H9 (cell line): ENCODE data around the gene MAST4. TPM values are rescaled to one million over a fixed set of nuclear protein-coding genes. Genes with fewer than 3 reads are reported as not detected.

Experiments
- DNase-seq: peaks from one replicate; pipeline ENCODE4 v3.0.0-alpha.2; 2017
- H2AFZ ChIP-seq: one replicate; pipeline ENCODE4 v1.6.1; 2013; ENCODE audit warnings: mild to moderate bottlenecking, low read length, control low read depth, moderate library complexity
- H2AK5ac ChIP-seq: 2 replicates; pipeline ENCODE4 v1.6.1; 2013; ENCODE audit warnings: low read length, control low read depth, mixed read lengths; ENCODE audit not compliant: insufficient read length
- H2BK120ac ChIP-seq: one replicate; pipeline ENCODE4 v1.6.1; 2013; ENCODE audit warnings: low read depth, mild to moderate bottlenecking, low read length, control low read depth, inconsistent platforms; ENCODE audit not compliant: poor library complexity, severe bottlenecking
- H2BK12ac ChIP-seq: 2 replicates; pipeline ENCODE4 v1.6.1; 2013; ENCODE audit warnings: low read length, control low read depth, mixed read lengths, low read depth; ENCODE audit not compliant: insufficient read length
- H2BK15ac ChIP-seq: 2 replicates; pipeline ENCODE4 v1.6.1; 2013; ENCODE audit warnings: low read depth, low read length, control low read depth
- H2BK20ac ChIP-seq: one replicate; pipeline ENCODE4 v1.6.1; 2013; ENCODE audit warnings: low read depth, mild to moderate bottlenecking, low read length, control low read depth, inconsistent platforms; ENCODE audit not compliant: poor library complexity, severe bottlenecking
- H2BK5ac ChIP-seq: 2 replicates; pipeline ENCODE4 v1.6.1; 2013; ENCODE audit warnings: low read length, control low read depth, mixed read lengths; ENCODE audit not compliant: insufficient read length
- H3K14ac ChIP-seq: 2 replicates; pipeline ENCODE4 v1.6.1; 2013; ENCODE audit warnings: low read length, control low read depth; ENCODE audit not compliant: insufficient read depth
- H3K18ac ChIP-seq: 2 replicates; pipeline ENCODE4 v1.6.1; 2013; ENCODE audit warnings: low read depth, mild to moderate bottlenecking, mixed read lengths, low read length, control low read depth; ENCODE audit not compliant: insufficient read length
- H3K23ac ChIP-seq: 2 replicates; pipeline ENCODE4 v1.6.1; 2013; ENCODE audit warnings: low read length, control low read depth, mixed read lengths, low read depth; ENCODE audit not compliant: insufficient read length
- H3K23me2 ChIP-seq: 2 replicates; pipeline ENCODE4 v1.6.1; 2013; ENCODE audit warnings: low read depth, mild to moderate bottlenecking, mixed read lengths, low read length, control low read depth; ENCODE audit not compliant: insufficient read length, poor library complexity, severe bottlenecking
- H3K27ac ChIP-seq: 2 replicates; pipeline ENCODE4 v1.5.1; 2013; ENCODE audit warnings: low read length, control low read depth, mixed read lengths, low read depth; ENCODE audit not compliant: insufficient read length
- H3K27me3 ChIP-seq: 2 replicates; pipeline ENCODE4 v1.6.1; 2013; ENCODE audit warnings: low read length, control low read depth, inconsistent platforms; ENCODE audit not compliant: insufficient read depth
- H3K4ac ChIP-seq: 2 replicates; pipeline ENCODE4 v1.6.1; 2013; ENCODE audit warnings: low read depth, mild to moderate bottlenecking, control low read depth, inconsistent platforms, low read length, moderate library complexity
- H3K4me1 ChIP-seq: 2 replicates; pipeline ENCODE4 v1.6.1; 2013; ENCODE audit warnings: low read length, control low read depth, inconsistent platforms; ENCODE audit not compliant: insufficient read depth
- H3K4me2 ChIP-seq: 2 replicates; pipeline ENCODE4 v1.6.1; 2013; ENCODE audit warnings: low read length, control low read depth, mixed read lengths; ENCODE audit not compliant: insufficient read length, insufficient read depth
- H3K56ac ChIP-seq: 2 replicates; pipeline ENCODE4 v1.6.1; 2013; ENCODE audit warnings: low read depth, mild to moderate bottlenecking, mixed read lengths, low read length, control low read depth; ENCODE audit not compliant: insufficient read length
- H3K79me1 ChIP-seq: 2 replicates; pipeline ENCODE4 v1.6.1; 2013; ENCODE audit warnings: low read depth, mild to moderate bottlenecking, moderate library complexity, low read length, control low read depth, inconsistent platforms; ENCODE audit not compliant: insufficient read depth, poor library complexity, severe bottlenecking
- H3K79me2 ChIP-seq: 2 replicates; pipeline ENCODE4 v1.6.1; 2013; ENCODE audit warnings: low read length, control low read depth, inconsistent platforms; ENCODE audit not compliant: insufficient read depth
- H3K9ac ChIP-seq: 2 replicates; pipeline ENCODE4 v1.6.1; 2013; ENCODE audit warnings: low read length, control low read depth, mixed read lengths; ENCODE audit not compliant: insufficient read length; ENCODE audit errors: extremely low read depth
- H3K9me3 ChIP-seq: one replicate; pipeline ENCODE4 v1.6.1; 2013; ENCODE audit warnings: low read depth, low read length, inconsistent platforms; ENCODE audit not compliant: control insufficient read depth
- H3T11ph ChIP-seq: one replicate; pipeline ENCODE4 v1.6.1; 2013; ENCODE audit warnings: mild to moderate bottlenecking, low read length, control low read depth, inconsistent platforms
- H4K20me1 ChIP-seq: one replicate; pipeline ENCODE4 v1.6.1; 2013; ENCODE audit not compliant: control insufficient read depth, insufficient read length, insufficient read depth
- H4K5ac ChIP-seq: 2 replicates; pipeline ENCODE4 v1.6.1; 2013; ENCODE audit warnings: low read depth, mild to moderate bottlenecking, mixed read lengths, low read length, control low read depth; ENCODE audit not compliant: insufficient read length
- H4K8ac ChIP-seq: replicated peaks from 2 replicates; pipeline ENCODE4 v1.6.1; 2013; ENCODE audit warnings: low read length, control low read depth, mixed read lengths, low read depth; ENCODE audit not compliant: insufficient read length
- H4K91ac ChIP-seq: 2 replicates; pipeline ENCODE4 v1.6.1; 2013; ENCODE audit warnings: low read depth, mild to moderate bottlenecking, moderate library complexity, mixed read lengths, low read length, control low read depth; ENCODE audit not compliant: insufficient read length
- H3K27ac Mint-ChIP-seq, 3 experiments: 2 replicates in 2 of 3; 3 replicates in 1 of 3; pipeline ENCODE4 v1.8.0; 2020 to 2021; ENCODE audit warnings: mixed read lengths in 3 of 3, mild to moderate bottlenecking in 1 of 3, moderate library complexity in 1 of 3
- H3K27me3 Mint-ChIP-seq: 2 replicates; pipeline ENCODE4 v1.8.0; 2021; ENCODE audit warnings: low read depth, mild to moderate bottlenecking, moderate library complexity, mixed read lengths
- H3K36me3 Mint-ChIP-seq, 3 experiments: 2 replicates in 2 of 3; 3 replicates in 1 of 3; pipeline ENCODE4 v1.8.0; 2020 to 2021; ENCODE audit warnings: low read depth in 3 of 3, mixed read lengths in 3 of 3; ENCODE audit not compliant: insufficient read depth in 1 of 3
- H3K4me1 Mint-ChIP-seq, 2 experiments: 2 replicates each; pipeline ENCODE4 v1.8.0; 2020; ENCODE audit warnings: mixed read lengths in 2 of 2
- H3K4me3 Mint-ChIP-seq, 2 experiments: 2 replicates in 1 of 2; 3 replicates in 1 of 2; pipeline ENCODE4 v1.8.0; 2020 to 2021; ENCODE audit warnings: mild to moderate bottlenecking in 2 of 2, mixed read lengths in 2 of 2, moderate library complexity in 1 of 2
- H3K9me3 Mint-ChIP-seq, 2 experiments: 2 replicates in 1 of 2; 3 replicates in 1 of 2; pipeline ENCODE4 v1.8.0; 2020; ENCODE audit warnings: mild to moderate bottlenecking in 2 of 2, mixed read lengths in 2 of 2, moderate library complexity in 1 of 2
- CTCF ChIP-seq: fragments of 200-600 bp; sonication (generic); conservative IDR thresholded peaks from 3 replicates; pipeline ENCODE4 v1.8.0; 2021; ENCODE audit warnings: antibody characterized with exemption, mild to moderate bottlenecking
- WGBS: extraction: QIAGEN DNeasy Blood & Tissue Kit; methylation state at CpG from one replicate; pipeline ENCODE4 v1.1.7; 2013; ENCODE audit warnings: missing lambda C conversion rate, low lambda C conversion rate, mixed read lengths; ENCODE audit not compliant: insufficient read length; ENCODE audit errors: extremely low coverage; 5-methylcytosine and 5-hydroxymethylcytosine counted together
- total RNA-seq: library from RNA; stranded (reverse); gene quantifications from 2 replicates; pipeline ENCODE4 v1.2.1, GENCODE V29; 2021

MAST4 gene
- total RNA-seq, 1 experiment from 2014 or later: 3.7 TPM

GRCh38 chr5:66684663-66685062 lies 88.5 kb downstream of the MAST4 start:
- Histone ChIP-seq H3K23me2 (no peaks in the 10 kb centered on the region), H3K27me3 (no peaks in the 10 kb centered on the region), H2BK12ac (no peak overlapping the region), H3K79me1 (no peaks in the 10 kb centered on the region), H2BK5ac (no peak overlapping the region), H4K91ac (no peak overlapping the region), H4K5ac (no peak overlapping the region), H3K4me2 (no peak overlapping the region), H3K79me2 (no peaks in the 10 kb centered on the region), H3K18ac (no peak overlapping the region), H3K4me1 (no peaks in the 10 kb centered on the region; the same call in 1 of the 2 replicates), H3K9me3 (no peaks in the 10 kb centered on the region), H2BK20ac (no peak overlapping the region), H4K20me1 (no peaks in the 10 kb centered on the region), H2BK15ac (no peak overlapping the region), H3K56ac (no peak overlapping the region), H3K14ac (no peak overlapping the region), H3T11ph (no peak overlapping the region), H2AFZ (no peak overlapping the region), H4K8ac (no peak overlapping the region), H3K23ac (no peak overlapping the region), H2AK5ac (no peak overlapping the region), H3K27ac (no peak overlapping the region), H2BK120ac (no peak overlapping the region), H3K9ac (no peak overlapping the region), H3K4ac (no peak overlapping the region)
- TF ChIP-seq CTCF: no peak
- Mint-ChIP-seq H3K27ac (peak overlapping the region in 1 of 3 experiments; percentile 28; a peak in 1 of 7 replicates), H3K4me1 (peaks cover 10 to 12% of the 10 kb centered on the region in 2 experiments), H3K27me3 (peaks cover 24% of the 10 kb centered on the region), H3K9me3 (no peaks in the 10 kb centered on the region), H3K4me3 (no peak overlapping the region), H3K36me3 (no peaks in the 10 kb centered on the region)
- no CpG with 5 or more reads among the region's 2 CpGs for WGBS
- DNase-seq: no peak
